Loucy (cell line): ENCODE measurements around the gene SETD2.
A peak's percentile ranks its signal among the peaks of the same experiment; 100 is the strongest.

Source experiments
- H2AFZ ChIP-seq: fragments of 200-600 bp; sonication (generic); 2 replicates; pipeline ENCODE4 v1.6.0; 2016; ENCODE audit warnings: antibody characterized with exemption, mild to moderate bottlenecking, low read length, moderate library complexity
- H3F3A ChIP-seq: fragments of 200-600 bp; 2 replicates; pipeline ENCODE4 v1.6.0; 2016; ENCODE audit warnings: antibody characterized with exemption, low read depth, mild to moderate bottlenecking
- H3K27me3 ChIP-seq: fragments of 200-600 bp; sonication (generic); 2 replicates; pipeline ENCODE4 v1.6.1; 2014; ENCODE audit warnings: low read length, mild to moderate bottlenecking; ENCODE audit not compliant: insufficient read depth, poor library complexity, severe bottlenecking
- H3K36me3 ChIP-seq: fragments of 200-600 bp; sonication (generic); 2 replicates; pipeline ENCODE4 v1.6.1; 2016; ENCODE audit warnings: low read length; ENCODE audit not compliant: insufficient read depth
- H3K4me1 ChIP-seq: fragments of 200-600 bp; sonication (generic); 2 replicates; pipeline ENCODE4 v1.5.1; 2014; ENCODE audit warnings: low read length, mild to moderate bottlenecking; ENCODE audit not compliant: insufficient read depth, poor library complexity, severe bottlenecking
- H3K4me2 ChIP-seq: fragments of 200-600 bp; sonication (generic); 2 replicates; pipeline ENCODE4 v1.6.0; 2014; ENCODE audit warnings: antibody characterized with exemption, low read length, low read depth, mild to moderate bottlenecking; ENCODE audit not compliant: poor library complexity, severe bottlenecking
- H3K4me3 ChIP-seq: fragments of 200-600 bp; sonication (generic); 2 replicates; pipeline ENCODE4 v1.5.1; 2014; ENCODE audit warnings: low read length, mild to moderate bottlenecking, mixed read lengths; ENCODE audit not compliant: poor library complexity, severe bottlenecking
- H3K79me2 ChIP-seq: fragments of 200-600 bp; sonication (generic); 2 replicates; pipeline ENCODE4 v1.6.1; 2014; ENCODE audit warnings: low read length; ENCODE audit not compliant: insufficient read depth
- H3K9ac ChIP-seq: fragments of 200-600 bp; sonication (generic); 2 replicates; pipeline ENCODE4 v1.6.0; 2014; ENCODE audit warnings: mild to moderate bottlenecking, low read depth, low read length, moderate library complexity; ENCODE audit not compliant: poor library complexity, severe bottlenecking
- H3K9me2 ChIP-seq: fragments of 200-600 bp; sonication (generic); replicated peaks from 2 replicates; pipeline ENCODE4 v1.6.1; 2016; ENCODE audit warnings: low read depth, low read length, mixed read lengths
- H3K9me3 ChIP-seq: fragments of 200-600 bp; sonication (generic); 2 replicates; pipeline ENCODE4 v1.6.1; 2014; ENCODE audit warnings: mild to moderate bottlenecking, antibody characterized with exemption, low read length, low read depth; ENCODE audit not compliant: insufficient read depth
- H4K20me1 ChIP-seq: fragments of 200-600 bp; sonication (generic); 2 replicates; pipeline ENCODE4 v1.6.0; 2014; ENCODE audit warnings: antibody characterized with exemption, low read length, mild to moderate bottlenecking; ENCODE audit not compliant: insufficient read depth, poor library complexity, severe bottlenecking
- EZH2phosphoT487 ChIP-seq: fragments of 200-600 bp; IDR thresholded peaks from 2 replicates; pipeline ENCODE4 v1.6.1; 2018; ENCODE audit warnings: antibody characterized with exemption, mild to moderate bottlenecking, moderate library complexity, borderline replicate concordance
- TF ChIP-seq, protein P1 (sequence below): fragments of 200-600 bp; sonication (generic); conservative IDR thresholded peaks from 2 replicates; pipeline ENCODE4 v1.5.1; 2014; ENCODE audit warnings: mild to moderate bottlenecking, antibody characterized with exemption, low read length

SETD2 gene

DNA sequence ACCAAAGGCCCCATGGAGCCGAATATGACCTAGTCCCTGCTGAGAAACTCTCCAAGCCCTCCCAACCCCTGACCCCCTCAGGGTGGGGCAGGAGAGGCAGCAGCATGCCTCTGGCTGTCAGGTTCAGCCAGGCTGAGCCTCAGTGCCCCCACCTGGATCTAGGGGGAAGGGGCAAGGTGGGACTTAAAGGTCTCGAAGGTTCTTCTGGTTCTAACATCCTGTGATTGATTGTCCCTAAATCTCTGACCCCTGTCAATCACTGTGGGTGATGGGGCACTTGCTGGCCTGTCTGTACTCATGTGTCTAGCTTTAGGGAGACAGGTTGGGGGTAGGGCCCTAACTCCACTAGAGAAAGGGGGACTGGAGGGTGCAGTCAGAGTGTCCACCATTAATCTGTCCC is 170.6 kb downstream of the SETD2 start:
- no peak overlapping the region for H3K9ac ChIP-seq
- no peak overlapping the region for H3K4me2 ChIP-seq
- H3K9me3 ChIP-seq, result no peaks in the 10 kb centered on the region
- no peaks in the 10 kb centered on the region for H3K27me3 ChIP-seq
- TF ChIP-seq EZH2phosphoT487, result no peak
- TF ChIP-seq, protein P1, sequence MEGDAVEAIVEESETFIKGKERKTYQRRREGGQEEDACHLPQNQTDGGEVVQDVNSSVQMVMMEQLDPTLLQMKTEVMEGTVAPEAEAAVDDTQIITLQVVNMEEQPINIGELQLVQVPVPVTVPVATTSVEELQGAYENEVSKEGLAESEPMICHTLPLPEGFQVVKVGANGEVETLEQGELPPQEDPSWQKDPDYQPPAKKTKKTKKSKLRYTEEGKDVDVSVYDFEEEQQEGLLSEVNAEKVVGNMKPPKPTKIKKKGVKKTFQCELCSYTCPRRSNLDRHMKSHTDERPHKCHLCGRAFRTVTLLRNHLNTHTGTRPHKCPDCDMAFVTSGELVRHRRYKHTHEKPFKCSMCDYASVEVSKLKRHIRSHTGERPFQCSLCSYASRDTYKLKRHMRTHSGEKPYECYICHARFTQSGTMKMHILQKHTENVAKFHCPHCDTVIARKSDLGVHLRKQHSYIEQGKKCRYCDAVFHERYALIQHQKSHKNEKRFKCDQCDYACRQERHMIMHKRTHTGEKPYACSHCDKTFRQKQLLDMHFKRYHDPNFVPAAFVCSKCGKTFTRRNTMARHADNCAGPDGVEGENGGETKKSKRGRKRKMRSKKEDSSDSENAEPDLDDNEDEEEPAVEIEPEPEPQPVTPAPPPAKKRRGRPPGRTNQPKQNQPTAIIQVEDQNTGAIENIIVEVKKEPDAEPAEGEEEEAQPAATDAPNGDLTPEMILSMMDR, result no peak
- peaks cover 41% of the 10 kb centered on the region for H3K79me2 ChIP-seq
- H3K4me3 ChIP-seq, result no peak overlapping the region
- no peaks in the 10 kb centered on the region for H3F3A ChIP-seq
- peaks cover 52% of the 10 kb centered on the region for H3K4me1 ChIP-seq
- peaks cover 11% of the 10 kb centered on the region; the same call in 1 of the 2 replicates for H3K36me3 ChIP-seq
- no peaks in the 10 kb centered on the region for H4K20me1 ChIP-seq
- H3K9me2 ChIP-seq, result no peaks in the 10 kb centered on the region
- H2AFZ ChIP-seq, result no peak overlapping the region

DNA sequence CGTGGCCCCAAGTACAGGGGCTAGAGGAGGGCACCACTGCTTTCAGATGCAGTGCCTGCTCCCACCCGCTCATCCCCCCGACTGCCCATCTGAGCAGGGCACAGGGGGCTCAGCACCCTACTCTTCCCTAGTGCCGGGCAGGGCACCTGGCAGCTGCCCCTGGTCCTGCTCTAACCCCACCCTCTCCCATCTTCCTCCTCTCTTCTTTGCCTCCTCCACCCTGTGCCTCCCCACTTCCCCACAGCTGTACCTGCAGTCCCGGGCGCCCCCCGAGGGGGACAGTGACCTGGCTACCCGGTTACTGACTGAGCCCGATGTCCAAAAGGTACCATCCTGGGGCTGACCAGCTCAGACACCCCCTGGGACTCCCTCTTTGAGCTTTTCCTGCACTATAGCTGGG is 171.7 kb downstream of the SETD2 start:
- Histone ChIP-seq H4K20me1 (no peaks in the 10 kb centered on the region), H3F3A (no peaks in the 10 kb centered on the region), H3K79me2 (peaks cover 47% of the 10 kb centered on the region), H3K36me3 (peaks cover 8% of the 10 kb centered on the region; the same call in 1 of the 2 replicates), H2AFZ (no peak overlapping the region), H3K4me3 (no peak overlapping the region), H3K27me3 (no peaks in the 10 kb centered on the region), H3K9me2 (no peaks in the 10 kb centered on the region), H3K4me1 (peaks cover 55% of the 10 kb centered on the region), H3K4me2 (no peak overlapping the region), H3K9ac (no peak overlapping the region), H3K9me3 (no peaks in the 10 kb centered on the region)
- TF ChIP-seq, protein P1, result no peak
- TF ChIP-seq EZH2phosphoT487, result no peak

DNA sequence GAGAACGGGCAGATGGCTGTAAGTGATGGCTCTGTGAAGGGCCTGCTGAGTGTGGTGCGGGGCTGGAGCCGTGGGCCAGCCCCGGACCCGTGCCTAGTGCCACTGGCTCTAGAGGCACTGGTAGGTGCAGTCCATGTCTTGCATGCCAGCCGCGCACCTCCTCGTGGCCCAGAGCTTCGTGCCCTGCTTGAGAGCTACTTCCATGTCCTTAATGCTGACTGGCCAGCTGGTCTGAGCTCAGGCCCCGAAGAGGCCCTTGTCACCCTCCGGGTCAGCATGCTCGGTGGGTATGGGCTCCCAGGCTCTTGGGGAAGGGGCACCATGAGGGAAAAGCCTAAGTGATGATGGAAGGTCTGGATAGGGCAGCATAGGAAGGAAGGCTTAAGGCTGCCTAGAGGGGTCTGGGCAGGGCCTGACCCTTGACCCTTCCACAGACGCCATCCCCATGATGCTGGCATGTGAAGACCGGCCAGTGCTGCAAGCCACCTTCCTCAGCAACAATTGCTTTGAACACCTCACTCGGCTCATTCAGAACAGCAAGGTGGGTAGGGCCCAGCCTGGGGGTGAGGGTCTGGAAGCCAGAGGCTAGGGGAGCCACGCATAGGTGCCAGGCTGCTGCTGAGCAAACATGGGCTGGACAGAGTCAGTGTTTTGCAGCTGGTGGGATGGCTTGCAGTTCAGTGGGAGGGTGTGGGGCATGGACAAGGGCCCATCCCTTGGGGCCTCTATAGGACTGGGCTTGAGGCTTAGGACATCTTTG is 172.3 kb downstream of the SETD2 start:
- Histone ChIP-seq H3K9ac (no peak overlapping the region), H3K79me2 (peaks cover 53% of the 10 kb centered on the region), H3K9me3 (no peaks in the 10 kb centered on the region), H3K4me1 (peaks cover 55% of the 10 kb centered on the region), H3K4me2 (peak overlapping the region; percentile 11), H4K20me1 (no peaks in the 10 kb centered on the region), H2AFZ (no peak overlapping the region), H3K36me3 (peaks cover 8% of the 10 kb centered on the region; the same call in 1 of the 2 replicates), H3K4me3 (no peak overlapping the region), H3F3A (no peaks in the 10 kb centered on the region), H3K9me2 (no peaks in the 10 kb centered on the region), H3K27me3 (no peaks in the 10 kb centered on the region)
- TF ChIP-seq, protein P1, result no peak
- no peak for TF ChIP-seq EZH2phosphoT487
